Small intestine (tissue), 7 donors: ENCODE data around the gene NEAT1. TPM values are rescaled to one million over a fixed set of nuclear protein-coding genes. Genes with fewer than 3 reads are reported as not detected.

Source experiments
- DNase-seq, 2 donors: peaks; one replicate each; pipeline versions ENCODE4 v3.0.0 to v3.0.0-alpha.2; 2013
- FAIRE-seq: peaks from 2 replicates; lab custom pipeline; 2012; peaks lifted over from hg19 to GRCh38; lab: Jason Lieb, UNC
- H3K27ac ChIP-seq, 3 donors: one replicate each; pipeline ENCODE4 v1.5.1; 2013; ENCODE audit warnings: low read length in 2 of 3, mild to moderate bottlenecking in 2 of 3, control low read depth in 1 of 3, inconsistent platforms in 1 of 3, low read depth in 1 of 3, moderate library complexity in 1 of 3
- H3K27me3 ChIP-seq, 3 donors: one replicate each; pipeline ENCODE4 v1.6.1; 2013; ENCODE audit warnings: low read length in 3 of 3, inconsistent platforms in 1 of 3; ENCODE audit not compliant: control insufficient read depth in 3 of 3, insufficient read depth in 3 of 3
- H3K36me3 ChIP-seq, 3 donors: one replicate each; pipeline ENCODE4 v1.6.1; 2013; ENCODE audit warnings: low read length in 3 of 3, inconsistent platforms in 1 of 3, low read depth in 1 of 3, mild to moderate bottlenecking in 1 of 3, moderate library complexity in 1 of 3; ENCODE audit not compliant: control insufficient read depth in 3 of 3, insufficient read depth in 2 of 3
- H3K4me1 ChIP-seq, 3 donors: one replicate each; pipeline ENCODE4 v1.6.1; 2013; ENCODE audit warnings: low read length in 2 of 3, inconsistent platforms in 1 of 3, low read depth in 1 of 3, mild to moderate bottlenecking in 1 of 3, moderate library complexity in 1 of 3; ENCODE audit not compliant: control insufficient read depth in 3 of 3, insufficient read depth in 2 of 3
- H3K4me3 ChIP-seq, 3 donors: one replicate each; pipeline ENCODE4 v1.5.1; 2013; ENCODE audit warnings: low read length in 3 of 3, control low read depth in 1 of 3, inconsistent platforms in 1 of 3, low read depth in 1 of 3, mild to moderate bottlenecking in 1 of 3, moderate library complexity in 1 of 3
- H3K9me3 ChIP-seq, 2 donors: one replicate each; pipeline ENCODE4 v1.6.1; 2013; ENCODE audit warnings: low read depth in 1 of 2, low read length in 1 of 2; ENCODE audit not compliant: control insufficient read depth in 2 of 2, insufficient read depth in 1 of 2
- WGBS, 3 donors: extraction: QIAGEN DNeasy Blood & Tissue Kit; methylation state at CpG; one replicate each; pipeline ENCODE4 v1.1.7; 2013; 5-methylcytosine and 5-hydroxymethylcytosine counted together
- polyA plus RNA-seq, 4 donors: library from polyadenylated mRNA; stranded (reverse) in 3 of 4; unstranded in 1 of 4; fragments of 200-250 nt in 3 of 4; fragments of 120-200 nt in 1 of 4; gene quantifications; one replicate each; pipeline versions ENCODE4 v1.2.1 to v1.2.3, GENCODE V29; 2013
- donor health status: healthy with polysubstance abuse.
- donor health status: control.
- donor health status: control.
- donor health status: Bipolar disorder and iron deficiency.
- donor health status: healthy.

Gene NEAT1
- polyA plus RNA-seq, 4 donors = 256 to 3,420 (median 1,041) TPM

- DNase-seq (no peak), FAIRE-seq (no peak)
- WGBS, 3 donors = 56 to 67% (median 61%) methylated on average over 2 of the region's 2 CpGs
- Histone ChIP-seq H3K9me3 (no peaks in the 10 kb centered on the region), H3K27me3 (no peaks in the 10 kb centered on the region), H3K27ac (peak overlapping the region; percentile 100), H3K4me1 (peaks cover 6 to 68% (median 11%) of the 10 kb centered on the region in 3 donors), H3K4me3 (peak overlapping the region in 2 of 3 donors; percentile 31 to 38), H3K36me3 (peaks cover 0 to 20% (median 9%) of the 10 kb centered on the region in 3 donors)
These were observed 2.1 kb upstream of the NEAT1 start for GRCh38 chr11:65420506-65420905.

- FAIRE-seq (no peak), DNase-seq (peak; percentile 98)
- WGBS, 3 donors = 1 to 4% (median 2%) methylated on average over 15 of the region's 15 CpGs
- Histone ChIP-seq H3K4me3 (peak overlapping the region; percentile 71 to 90 (median 73)), H3K9me3 (no peaks in the 10 kb centered on the region), H3K27me3 (no peaks in the 10 kb centered on the region), H3K27ac (peak overlapping the region; percentile 100), H3K4me1 (peaks cover 6 to 61% (median 8%) of the 10 kb centered on the region in 3 donors), H3K36me3 (peaks cover 0 to 18% (median 9%) of the 10 kb centered on the region in 3 donors)
These were observed 1.4 kb upstream of the NEAT1 start for GRCh38 chr11:65420979-65421793.

GRCh38 chr11:65421794-65422632, 585 bp upstream of the NEAT1 start:
- no peak for FAIRE-seq
- Histone ChIP-seq H3K4me3 (peak overlapping the region; percentile 71 to 90 (median 73)), H3K27ac (peak overlapping the region; percentile 100), H3K27me3 (no peaks in the 10 kb centered on the region), H3K9me3 (no peaks in the 10 kb centered on the region), H3K36me3 (peaks cover 0 to 20% (median 9%) of the 10 kb centered on the region in 3 donors), H3K4me1 (peaks cover 4 to 59% (median 6%) of the 10 kb centered on the region in 3 donors)
- 0 to 1% (median 0%) methylated on average over 49 to 68 of the region's 68 CpGs for WGBS, 3 donors
- peak; percentile 92 to 98 for DNase-seq

GRCh38 chr11:65423516-65424204, 1.1 kb downstream of the NEAT1 start:
- DNase-seq (peak in 1 of 2 donors; percentile 41), FAIRE-seq (no peak)
- Histone ChIP-seq H3K27me3 (no peaks in the 10 kb centered on the region), H3K9me3 (no peaks in the 10 kb centered on the region), H3K4me1 (peaks cover 2 to 45% (median 4%) of the 10 kb centered on the region in 3 donors), H3K4me3 (peak overlapping the region; percentile 69 to 90 (median 73)), H3K27ac (peak overlapping the region; percentile 100), H3K36me3 (peaks cover 0 to 25% (median 9%) of the 10 kb centered on the region in 3 donors)
- WGBS, 3 donors = 1 to 3% (median 1%) methylated on average over 19 of the region's 19 CpGs

- Histone ChIP-seq H3K9me3 (no peaks in the 10 kb centered on the region), H3K36me3 (peaks cover 0 to 25% (median 9%) of the 10 kb centered on the region in 3 donors), H3K27ac (peak overlapping the region; percentile 100), H3K4me3 (peak overlapping the region; percentile 69 to 90 (median 73)), H3K27me3 (no peaks in the 10 kb centered on the region), H3K4me1 (peaks cover 2 to 40% (median 4%) of the 10 kb centered on the region in 3 donors)
- WGBS, 3 donors = 1 to 2% (median 1%) methylated on average over 18 of the region's 18 CpGs
- DNase-seq = peak in 1 of 2 donors; percentile 54
- FAIRE-seq = no peak
These were observed 1.9 kb downstream of the NEAT1 start for GRCh38 chr11:65424205-65425104.

GRCh38 chr11:65425105-65425970, 2.7 kb downstream of the NEAT1 start:
- peaks cover under 1 to 37% (median 2%) of the 10 kb centered on the region in 3 donors for H3K4me1 ChIP-seq

More at GRCh38 chr11:65425105-65425970, 2.7 kb downstream of the NEAT1 start:
- H3K27ac ChIP-seq = peak overlapping the region; percentile 100
- no peaks in the 10 kb centered on the region for H3K27me3 ChIP-seq
- no peaks in the 10 kb centered on the region for H3K9me3 ChIP-seq
- DNase-seq (peak; percentile 75 to 84), FAIRE-seq (no peak)
- 0 to 2% (median 2%) methylated on average over 9 of the region's 9 CpGs for WGBS, 3 donors
- peak overlapping the region; percentile 69 to 90 (median 73) for H3K4me3 ChIP-seq
- peaks cover 0 to 30% (median 9%) of the 10 kb centered on the region in 3 donors for H3K36me3 ChIP-seq
